ENCODE data around the gene PLAGL2.
"Not testable (repeated sequence)": the region's sequence is repeated elsewhere in the genome, so short reads cannot be mapped to it uniquely, and the experiment has no call there.

The PLAGL2 gene
- 15.7 to 18.2 (median 16.6) reads per million in 3 donors for total RNA-seq

DNA sequence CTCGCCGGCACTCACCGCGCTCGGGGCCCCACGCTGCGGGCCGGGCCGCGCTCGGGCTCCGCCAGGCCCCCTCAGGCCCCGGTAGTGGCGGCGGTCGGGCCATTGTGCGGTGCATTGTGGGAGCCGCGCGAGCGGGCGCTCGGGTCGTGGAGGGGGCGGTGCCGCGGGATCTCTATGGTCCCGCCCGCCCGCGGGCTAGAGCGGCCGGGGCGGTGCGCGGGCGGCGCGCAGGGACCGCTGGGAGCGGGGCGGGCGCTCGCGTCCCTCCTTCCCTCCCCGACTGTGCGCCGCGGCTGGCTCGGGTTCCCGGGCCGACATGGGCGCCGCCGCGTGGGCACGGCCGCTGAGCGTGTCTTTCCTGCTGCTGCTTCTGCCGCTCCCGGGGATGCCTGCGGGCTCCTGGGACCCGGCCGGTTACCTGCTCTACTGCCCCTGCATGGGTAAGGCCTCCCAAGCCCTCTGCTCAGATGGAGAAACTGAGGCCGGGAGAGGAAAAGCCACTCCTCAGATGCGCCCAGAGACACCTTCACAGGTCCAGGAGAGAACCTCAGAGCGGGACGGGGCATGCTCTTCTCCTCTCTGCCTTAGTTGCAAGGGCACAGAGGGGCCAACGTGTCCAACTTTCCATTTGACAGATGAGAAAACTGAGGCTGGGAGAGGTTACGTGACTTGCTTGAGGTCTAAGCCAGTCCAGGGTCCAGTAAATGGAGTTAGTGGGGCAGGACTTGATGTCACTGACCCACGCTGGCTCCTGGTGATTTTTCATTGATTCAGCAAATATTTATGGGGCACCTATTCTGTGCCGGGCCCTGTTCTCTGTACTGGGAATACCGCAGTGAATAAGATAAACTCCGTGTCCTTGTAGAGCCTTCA lies at the start of gene PLAGL2, which contains the start of gene POFUT1:
Gene PLAGL2, minus strand, starts transcription at position 118 of the 873 bp plus-strand sequence. CDS start 5,565 bp downstream, outside the sequence.
Gene POFUT1, plus strand, starts transcription at position 255 of the 873 bp plus-strand sequence. Its CDS starts 62 bp downstream, at position 317.
- peaks cover 9% of the 10 kb centered on the region for H3K36me3 ChIP-seq (ENCODE audit: control insufficient read depth, insufficient read depth, low read length)
- H3K27ac ChIP-seq (ENCODE audit: insufficient read depth, low read length, poor library complexity, severe bottlenecking): peak within 1 kb of the TSS; percentile 75
- peaks cover 28% of the 10 kb centered on the region for H3K4me1 ChIP-seq (ENCODE audit: control insufficient read depth, insufficient read depth, low read length, poor library complexity, severe bottlenecking)
- no peaks in the 10 kb centered on the region for H3K9me3 ChIP-seq (ENCODE audit: control insufficient read depth, low read length)
- no peaks in the 10 kb centered on the region for H3K27me3 ChIP-seq (replicated peaks; ENCODE audit: control insufficient read depth, insufficient read depth, low read length, poor library complexity, severe bottlenecking)
- peak; percentile 74 to 80 (median 78) for DNase-seq
- H3K4me3 ChIP-seq (ENCODE audit: insufficient read depth, low read depth, low read length, poor library complexity, severe bottlenecking): peak within 1 kb of the TSS; percentile 90

DNA sequence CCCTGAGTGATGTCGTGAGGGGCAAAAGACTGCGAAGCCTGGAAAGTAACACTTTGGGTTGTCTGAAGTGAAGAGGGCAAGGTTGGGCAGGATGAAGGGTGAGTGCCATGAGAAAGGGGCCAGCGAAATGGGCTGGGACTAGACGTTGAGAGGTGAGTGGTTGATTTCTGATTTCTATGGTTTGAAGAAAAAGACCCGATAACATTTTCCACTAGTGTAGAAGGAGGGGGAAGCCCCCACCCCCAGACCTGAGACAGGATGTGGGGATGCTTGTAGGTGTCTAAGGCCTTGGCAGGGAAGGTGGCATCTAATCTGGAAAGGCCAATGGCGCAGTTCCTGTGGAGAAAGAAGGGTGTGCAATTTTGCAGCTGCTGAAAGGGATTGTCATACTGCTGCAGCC lies 44.6 kb upstream of the PLAGL2 start:
- DNase-seq: no peak
- Histone ChIP-seq H3K27me3 (replicated peaks; ENCODE audit: control insufficient read depth, insufficient read depth, low read length, poor library complexity, severe bottlenecking) (no peaks in the 10 kb centered on the region), H3K36me3 (ENCODE audit: control insufficient read depth, insufficient read depth, low read length) (no peaks in the 10 kb centered on the region), H3K27ac (ENCODE audit: insufficient read depth, low read length, poor library complexity, severe bottlenecking) (no peak overlapping the region), H3K4me3 (ENCODE audit: insufficient read depth, low read depth, low read length, poor library complexity, severe bottlenecking) (no peak overlapping the region), H3K4me1 (ENCODE audit: control insufficient read depth, insufficient read depth, low read length, poor library complexity, severe bottlenecking) (peaks cover 6% of the 10 kb centered on the region), H3K9me3 (ENCODE audit: control insufficient read depth, low read length) (no peaks in the 10 kb centered on the region)

DNA sequence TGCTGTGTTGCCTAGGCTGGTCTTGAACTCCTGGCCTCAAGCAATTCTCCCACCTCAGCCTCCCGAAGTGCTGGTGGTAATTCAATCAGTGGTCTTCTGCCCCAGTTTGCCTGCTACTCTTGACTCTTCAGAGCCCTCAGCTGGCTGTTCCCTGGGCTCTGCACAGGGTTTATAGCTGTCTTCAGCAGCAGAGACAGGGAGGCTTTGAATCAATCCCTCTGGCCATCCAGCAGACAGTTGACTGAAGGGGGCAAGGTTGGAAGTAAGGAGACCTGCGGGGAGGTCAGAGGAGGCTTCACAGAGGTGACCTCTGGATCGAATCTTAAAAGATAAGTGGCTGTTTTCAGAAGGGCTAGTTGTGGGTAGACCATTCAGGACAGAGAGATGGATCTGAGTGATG lies 43.9 kb upstream of the PLAGL2 start:
- Histone ChIP-seq H3K27me3 (replicated peaks; ENCODE audit: control insufficient read depth, insufficient read depth, low read length, poor library complexity, severe bottlenecking) (no peaks in the 10 kb centered on the region), H3K27ac (ENCODE audit: insufficient read depth, low read length, poor library complexity, severe bottlenecking) (no peak overlapping the region), H3K9me3 (ENCODE audit: control insufficient read depth, low read length) (no peaks in the 10 kb centered on the region), H3K36me3 (ENCODE audit: control insufficient read depth, insufficient read depth, low read length) (no peaks in the 10 kb centered on the region), H3K4me1 (ENCODE audit: control insufficient read depth, insufficient read depth, low read length, poor library complexity, severe bottlenecking) (peaks cover 6% of the 10 kb centered on the region), H3K4me3 (ENCODE audit: insufficient read depth, low read depth, low read length, poor library complexity, severe bottlenecking) (no peak overlapping the region)
- DNase-seq: no peak

DNA sequence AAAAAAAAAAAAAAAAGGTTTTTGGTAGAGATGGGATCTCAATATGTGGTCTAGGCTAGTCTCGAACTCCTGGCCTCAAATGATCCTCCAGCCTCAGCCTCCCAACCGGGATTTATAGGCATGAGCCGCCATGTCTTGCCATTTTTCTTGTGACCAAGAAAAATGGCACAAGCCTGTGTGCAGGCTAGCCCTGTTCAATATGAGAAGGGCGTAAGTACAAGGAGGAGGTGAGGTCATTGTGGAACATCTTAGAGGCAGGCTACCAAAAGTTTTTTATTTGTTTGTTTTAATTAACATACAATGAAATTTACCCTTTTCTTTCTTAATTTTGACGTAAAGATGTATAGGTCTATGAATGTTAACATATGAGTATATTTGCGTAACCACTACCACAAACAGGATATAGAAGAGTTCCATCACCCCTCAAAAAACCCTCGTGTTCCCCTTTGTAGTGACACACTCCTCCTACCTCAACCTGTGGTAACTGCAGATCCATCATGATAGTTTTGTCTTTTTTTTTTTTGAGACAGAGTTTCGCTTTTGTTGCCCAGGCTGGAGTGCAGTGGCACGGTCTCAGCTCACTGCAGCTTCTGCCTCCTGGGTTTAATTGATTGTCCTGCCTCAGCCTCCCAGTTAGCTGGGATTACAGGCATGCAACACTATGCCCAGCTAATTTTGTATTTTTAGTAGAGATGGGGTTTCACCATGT lies 41.6 kb upstream of the PLAGL2 start:
- H3K9me3 ChIP-seq (ENCODE audit: control insufficient read depth, low read length): no peaks in the 10 kb centered on the region
- H3K4me1 ChIP-seq (ENCODE audit: control insufficient read depth, insufficient read depth, low read length, poor library complexity, severe bottlenecking): peaks cover 6% of the 10 kb centered on the region
- peak in 2 of 3 donors; percentile 8 to 22 for DNase-seq
- no peak overlapping the region for H3K27ac ChIP-seq (ENCODE audit: insufficient read depth, low read length, poor library complexity, severe bottlenecking)
- H3K27me3 ChIP-seq (replicated peaks; ENCODE audit: control insufficient read depth, insufficient read depth, low read length, poor library complexity, severe bottlenecking): no peaks in the 10 kb centered on the region
- H3K4me3 ChIP-seq (ENCODE audit: insufficient read depth, low read depth, low read length, poor library complexity, severe bottlenecking): peak overlapping the region; percentile 17
- no peaks in the 10 kb centered on the region for H3K36me3 ChIP-seq (ENCODE audit: control insufficient read depth, insufficient read depth, low read length)

DNA sequence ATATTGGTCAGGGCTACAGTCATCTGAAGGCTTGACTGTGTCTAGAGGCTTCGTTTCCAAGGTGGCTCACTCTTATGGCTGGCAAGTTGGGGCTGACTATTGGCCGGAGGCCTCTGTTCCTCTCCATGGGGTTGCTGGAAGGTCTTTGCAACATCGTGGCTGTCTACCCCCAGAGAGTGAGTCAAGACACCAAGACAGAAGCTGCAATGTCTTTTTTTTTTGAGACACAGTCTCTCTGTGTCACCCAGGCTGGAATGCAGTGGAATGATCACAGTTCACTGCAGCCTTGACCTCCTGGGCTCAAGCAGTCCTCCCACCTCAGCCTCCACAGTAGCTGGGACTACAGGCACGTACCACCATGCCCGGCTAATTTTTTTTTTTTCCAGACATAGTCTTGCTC lies 40.5 kb upstream of the PLAGL2 start:
- H3K36me3 ChIP-seq (ENCODE audit: control insufficient read depth, insufficient read depth, low read length): no peaks in the 10 kb centered on the region
- H3K4me1 ChIP-seq (ENCODE audit: control insufficient read depth, insufficient read depth, low read length, poor library complexity, severe bottlenecking): peaks cover 6% of the 10 kb centered on the region
- no peak overlapping the region for H3K4me3 ChIP-seq (ENCODE audit: insufficient read depth, low read depth, low read length, poor library complexity, severe bottlenecking)
- H3K27ac ChIP-seq (ENCODE audit: insufficient read depth, low read length, poor library complexity, severe bottlenecking): no peak overlapping the region
- no peak for DNase-seq
- no peaks in the 10 kb centered on the region for H3K27me3 ChIP-seq (replicated peaks; ENCODE audit: control insufficient read depth, insufficient read depth, low read length, poor library complexity, severe bottlenecking)
- H3K9me3 ChIP-seq (ENCODE audit: control insufficient read depth, low read length): no peaks in the 10 kb centered on the region

DNA sequence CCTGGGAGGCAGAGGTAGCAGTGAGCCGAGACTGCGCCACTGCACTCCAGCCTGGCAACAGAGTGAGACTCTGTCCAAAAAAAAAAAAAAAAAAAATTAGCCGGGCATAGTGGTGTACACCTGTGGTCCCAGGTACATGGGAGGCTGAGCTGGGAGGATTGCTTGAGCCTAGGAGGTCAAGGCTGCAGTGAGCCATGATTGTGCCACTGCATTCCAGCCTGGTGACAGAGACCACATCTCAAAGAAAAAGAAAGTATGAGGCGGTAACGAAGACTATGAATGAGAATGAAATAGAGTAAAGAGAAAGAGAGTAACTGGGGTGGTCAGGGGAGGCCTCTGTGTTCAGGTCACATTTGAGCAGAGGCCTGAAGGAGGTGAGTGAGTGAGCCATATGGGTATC lies 38.7 kb upstream of the PLAGL2 start:
- DNase-seq: not testable (repeated sequence)

DNA sequence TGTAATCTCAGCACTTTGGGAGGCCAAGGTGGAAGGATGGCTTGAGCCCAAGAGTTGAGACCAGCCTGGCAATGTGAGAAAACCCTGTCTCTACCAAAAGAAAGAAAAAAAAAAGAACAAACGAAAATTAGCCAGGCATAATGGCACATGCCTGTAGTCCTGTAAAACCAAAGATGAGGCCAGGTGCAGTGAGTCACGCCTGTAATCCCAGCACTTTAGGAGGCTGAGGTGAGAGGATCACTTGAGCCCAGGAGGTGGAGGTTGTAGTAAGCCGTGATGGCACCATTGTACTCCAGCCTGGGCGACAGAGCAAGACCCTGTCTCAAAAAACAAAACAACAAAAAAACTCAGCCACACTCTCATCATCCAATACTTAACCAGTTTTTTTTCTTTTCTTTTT lies 37.4 kb upstream of the PLAGL2 start:
- Histone ChIP-seq H3K27me3 (replicated peaks; ENCODE audit: control insufficient read depth, insufficient read depth, low read length, poor library complexity, severe bottlenecking) (no peaks in the 10 kb centered on the region), H3K9me3 (ENCODE audit: control insufficient read depth, low read length) (no peaks in the 10 kb centered on the region), H3K4me3 (ENCODE audit: insufficient read depth, low read depth, low read length, poor library complexity, severe bottlenecking) (no peak overlapping the region), H3K36me3 (ENCODE audit: control insufficient read depth, insufficient read depth, low read length) (no peaks in the 10 kb centered on the region), H3K4me1 (ENCODE audit: control insufficient read depth, insufficient read depth, low read length, poor library complexity, severe bottlenecking) (peaks cover 2% of the 10 kb centered on the region), H3K27ac (ENCODE audit: insufficient read depth, low read length, poor library complexity, severe bottlenecking) (no peak overlapping the region)
- DNase-seq: no peak

More for the DNA sequence above, 38.7 kb upstream of the PLAGL2 start:
- H3K4me1 ChIP-seq (ENCODE audit: control insufficient read depth, insufficient read depth, low read length, poor library complexity, severe bottlenecking); H3K36me3 ChIP-seq (ENCODE audit: control insufficient read depth, insufficient read depth, low read length); H3K27ac ChIP-seq (ENCODE audit: insufficient read depth, low read length, poor library complexity, severe bottlenecking); H3K4me3 ChIP-seq (ENCODE audit: insufficient read depth, low read depth, low read length, poor library complexity, severe bottlenecking); H3K27me3 ChIP-seq (replicated peaks; ENCODE audit: control insufficient read depth, insufficient read depth, low read length, poor library complexity, severe bottlenecking); H3K9me3 ChIP-seq (ENCODE audit: control insufficient read depth, low read length): not testable (repeated sequence)

GRCh38 chr20:32244150-32244823 lies 36.7 kb upstream of the PLAGL2 start:
- no peak for DNase-seq
- H3K9me3 ChIP-seq (ENCODE audit: control insufficient read depth, low read length): no peaks in the 10 kb centered on the region
- H3K4me3 ChIP-seq (ENCODE audit: insufficient read depth, low read depth, low read length, poor library complexity, severe bottlenecking): no peak overlapping the region
- no peaks in the 10 kb centered on the region for H3K36me3 ChIP-seq (ENCODE audit: control insufficient read depth, insufficient read depth, low read length)
- H3K4me1 ChIP-seq (ENCODE audit: control insufficient read depth, insufficient read depth, low read length, poor library complexity, severe bottlenecking): no peaks in the 10 kb centered on the region
- H3K27me3 ChIP-seq (replicated peaks; ENCODE audit: control insufficient read depth, insufficient read depth, low read length, poor library complexity, severe bottlenecking): no peaks in the 10 kb centered on the region
- H3K27ac ChIP-seq (ENCODE audit: insufficient read depth, low read length, poor library complexity, severe bottlenecking): no peak overlapping the region

DNA sequence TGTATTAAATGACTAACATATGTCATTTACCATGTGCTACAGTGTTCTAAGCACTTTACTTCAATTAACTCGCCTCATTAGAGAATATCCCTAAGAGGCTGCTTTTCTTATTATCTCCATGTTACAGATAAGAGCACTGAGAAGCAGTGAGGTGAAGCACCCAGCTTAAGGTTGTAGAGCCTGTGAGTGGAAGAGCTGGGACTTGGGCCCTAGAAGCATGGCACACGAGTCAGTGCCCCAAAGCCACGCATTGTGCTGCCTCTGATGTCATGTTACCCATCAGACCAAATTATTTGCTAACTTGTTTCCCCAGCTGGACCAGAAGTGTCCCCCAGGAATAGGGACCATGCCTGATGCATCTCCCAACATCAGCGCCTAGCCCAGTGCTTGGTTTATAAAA lies 34.3 kb upstream of the PLAGL2 start:
- Histone ChIP-seq H3K9me3 (ENCODE audit: control insufficient read depth, low read length) (no peaks in the 10 kb centered on the region), H3K27me3 (replicated peaks; ENCODE audit: control insufficient read depth, insufficient read depth, low read length, poor library complexity, severe bottlenecking) (no peaks in the 10 kb centered on the region), H3K4me3 (ENCODE audit: insufficient read depth, low read depth, low read length, poor library complexity, severe bottlenecking) (no peak overlapping the region), H3K27ac (ENCODE audit: insufficient read depth, low read length, poor library complexity, severe bottlenecking) (no peak overlapping the region), H3K36me3 (ENCODE audit: control insufficient read depth, insufficient read depth, low read length) (no peaks in the 10 kb centered on the region), H3K4me1 (ENCODE audit: control insufficient read depth, insufficient read depth, low read length, poor library complexity, severe bottlenecking) (no peaks in the 10 kb centered on the region)
- DNase-seq: no peak

Measured in effector memory CD4-positive, alpha-beta T cell (primary cell).